ENCODE data around the gene ABHD14A.

The ABHD14A gene

GRCh38 chr3:51962854-51963530 lies 11.9 kb upstream of the ABHD14A start:
- H3K36me3 ChIP-seq (ENCODE audit: insufficient read depth, low read length): no peaks in the 10 kb centered on the region
- no peak overlapping the region for H2AFZ ChIP-seq (ENCODE audit: low read length)
- H3K9ac ChIP-seq (ENCODE audit: low read length): no peak overlapping the region
- H3K27ac ChIP-seq (ENCODE audit: low read depth, low read length, poor library complexity, severe bottlenecking): no peak overlapping the region
- peaks cover 10% of the 10 kb centered on the region for H3K4me1 ChIP-seq (ENCODE audit: insufficient read depth, low read length, severe bottlenecking)
- no peaks in the 10 kb centered on the region for H3K79me2 ChIP-seq (ENCODE audit: insufficient read depth, low read length)
- no peaks in the 10 kb centered on the region for H3K27me3 ChIP-seq (ENCODE audit: insufficient read depth, low read length)
- no peak overlapping the region for H3K4me2 ChIP-seq (ENCODE audit: low read length)
- H3F3A ChIP-seq (ENCODE audit: insufficient read depth, low read length): no peaks in the 10 kb centered on the region
- H3K4me3 ChIP-seq (ENCODE audit: low read depth, low read length, poor library complexity, severe bottlenecking): no peak overlapping the region
- H3K9me3 ChIP-seq (ENCODE audit: low read length): no peaks in the 10 kb centered on the region
- H4K20me1 ChIP-seq (ENCODE audit: insufficient read depth, low read length): no peaks in the 10 kb centered on the region
- H3K9me2 ChIP-seq (ENCODE audit: low read depth, low read length): no peaks in the 10 kb centered on the region
- TF ChIP-seq, protein P1, sequence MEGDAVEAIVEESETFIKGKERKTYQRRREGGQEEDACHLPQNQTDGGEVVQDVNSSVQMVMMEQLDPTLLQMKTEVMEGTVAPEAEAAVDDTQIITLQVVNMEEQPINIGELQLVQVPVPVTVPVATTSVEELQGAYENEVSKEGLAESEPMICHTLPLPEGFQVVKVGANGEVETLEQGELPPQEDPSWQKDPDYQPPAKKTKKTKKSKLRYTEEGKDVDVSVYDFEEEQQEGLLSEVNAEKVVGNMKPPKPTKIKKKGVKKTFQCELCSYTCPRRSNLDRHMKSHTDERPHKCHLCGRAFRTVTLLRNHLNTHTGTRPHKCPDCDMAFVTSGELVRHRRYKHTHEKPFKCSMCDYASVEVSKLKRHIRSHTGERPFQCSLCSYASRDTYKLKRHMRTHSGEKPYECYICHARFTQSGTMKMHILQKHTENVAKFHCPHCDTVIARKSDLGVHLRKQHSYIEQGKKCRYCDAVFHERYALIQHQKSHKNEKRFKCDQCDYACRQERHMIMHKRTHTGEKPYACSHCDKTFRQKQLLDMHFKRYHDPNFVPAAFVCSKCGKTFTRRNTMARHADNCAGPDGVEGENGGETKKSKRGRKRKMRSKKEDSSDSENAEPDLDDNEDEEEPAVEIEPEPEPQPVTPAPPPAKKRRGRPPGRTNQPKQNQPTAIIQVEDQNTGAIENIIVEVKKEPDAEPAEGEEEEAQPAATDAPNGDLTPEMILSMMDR (IDR thresholded peaks at IDR 0.05; ENCODE audit: low read length): no peak
- no peak for TF ChIP-seq EZH2 (IDR thresholded peaks at IDR 0.05; ENCODE audit: borderline replicate concordance, low read length)

- no peak overlapping the region for H3K27ac ChIP-seq (ENCODE audit: low read depth, low read length, poor library complexity, severe bottlenecking)
- H3K36me3 ChIP-seq (ENCODE audit: insufficient read depth, low read length): peaks cover 5% of the 10 kb centered on the region; the same call in 1 of the 2 replicates
- H3K9ac ChIP-seq (ENCODE audit: low read length): no peak overlapping the region
- no peak overlapping the region for H3K4me2 ChIP-seq (ENCODE audit: low read length)
- H3F3A ChIP-seq (ENCODE audit: insufficient read depth, low read length): no peaks in the 10 kb centered on the region
- H3K79me2 ChIP-seq (ENCODE audit: insufficient read depth, low read length): no peaks in the 10 kb centered on the region
- TF ChIP-seq EZH2 (IDR thresholded peaks at IDR 0.05; ENCODE audit: borderline replicate concordance, low read length): no peak
- TF ChIP-seq, protein P1 (IDR thresholded peaks at IDR 0.05; ENCODE audit: low read length): no peak
- H3K4me1 ChIP-seq (ENCODE audit: insufficient read depth, low read length, severe bottlenecking): peaks cover 11% of the 10 kb centered on the region
- no peaks in the 10 kb centered on the region for H4K20me1 ChIP-seq (ENCODE audit: insufficient read depth, low read length)
- H3K9me2 ChIP-seq (ENCODE audit: low read depth, low read length): no peaks in the 10 kb centered on the region
- no peaks in the 10 kb centered on the region for H3K27me3 ChIP-seq (ENCODE audit: insufficient read depth, low read length)
- no peak overlapping the region for H3K4me3 ChIP-seq (ENCODE audit: low read depth, low read length, poor library complexity, severe bottlenecking)
- H2AFZ ChIP-seq (ENCODE audit: low read length): no peak overlapping the region
- H3K9me3 ChIP-seq (ENCODE audit: low read length): no peaks in the 10 kb centered on the region
Measured at GRCh38 chr3:51963951-51964451, 10.9 kb upstream of the ABHD14A start.

- Histone ChIP-seq H3F3A (ENCODE audit: insufficient read depth, low read length) (no peaks in the 10 kb centered on the region), H3K4me2 (ENCODE audit: low read length) (no peak overlapping the region), H3K27ac (ENCODE audit: low read depth, low read length, poor library complexity, severe bottlenecking) (no peak overlapping the region), H3K9ac (ENCODE audit: low read length) (no peak overlapping the region), H3K4me3 (ENCODE audit: low read depth, low read length, poor library complexity, severe bottlenecking) (no peak overlapping the region), H3K36me3 (ENCODE audit: insufficient read depth, low read length) (peaks cover 10% of the 10 kb centered on the region; the same call in 1 of the 2 replicates), H2AFZ (ENCODE audit: low read length) (no peak overlapping the region), H3K27me3 (ENCODE audit: insufficient read depth, low read length) (no peaks in the 10 kb centered on the region), H3K9me3 (ENCODE audit: low read length) (no peaks in the 10 kb centered on the region), H3K79me2 (ENCODE audit: insufficient read depth, low read length) (no peaks in the 10 kb centered on the region), H3K9me2 (ENCODE audit: low read depth, low read length) (no peaks in the 10 kb centered on the region), H3K4me1 (ENCODE audit: insufficient read depth, low read length, severe bottlenecking) (peaks cover 11% of the 10 kb centered on the region), H4K20me1 (ENCODE audit: insufficient read depth, low read length) (no peaks in the 10 kb centered on the region)
- no peak for TF ChIP-seq EZH2 (IDR thresholded peaks at IDR 0.05; ENCODE audit: borderline replicate concordance, low read length)
- TF ChIP-seq, protein P1 (IDR thresholded peaks at IDR 0.05; ENCODE audit: low read length): no peak
Measured at GRCh38 chr3:51964521-51964920, 10.3 kb upstream of the ABHD14A start.
